HepG2 (cell line): ENCODE measurements around the gene PLPPR3. TPM values are rescaled to one million over a fixed set of nuclear protein-coding genes. Genes with fewer than 3 reads are reported as not detected.

ENCODE experiments used
- FOSL2 ChIP-seq: sonication (generic); formaldehyde crosslinking; IDR thresholded peaks from 2 replicates; pipeline ENCODE4 v1.4.0; 2020; ENCODE audit warnings: missing genetic modification reagents
- HNRNPL ChIP-seq: fragments of 200-400 bp; formaldehyde crosslinking; IDR thresholded peaks from 2 replicates; pipeline ENCODE4 v1.6.1; 2017; ENCODE audit warnings: mild to moderate bottlenecking, low read depth, low read length
- KDM5A ChIP-seq: fragments of 200-600 bp; sonication (generic); IDR thresholded peaks from 2 replicates; pipeline ENCODE4 v1.7.0; 2018; ENCODE audit warnings: antibody characterized with exemption, mild to moderate bottlenecking, low read length, borderline replicate concordance
- NFE2 ChIP-seq: sonication (generic); formaldehyde crosslinking; IDR thresholded peaks from 2 replicates; pipeline ENCODE4 v1.4.0; 2020; ENCODE audit warnings: missing genetic modification reagents
- PHB2 ChIP-seq: fragments of 450-650 bp; IDR thresholded peaks from 2 replicates; pipeline ENCODE4 v1.6.1; 2018; ENCODE audit not compliant: partially characterized antibody
- RAD21 ChIP-seq: fragments of 450-650 bp; formaldehyde crosslinking; IDR thresholded peaks from 2 replicates; pipeline ENCODE4 v1.5.0; 2020; ENCODE audit warnings: mild to moderate bottlenecking
- SALL2 ChIP-seq: sonication (generic); formaldehyde crosslinking; IDR thresholded peaks from 2 replicates; pipeline ENCODE4 v1.8.1; 2023; ENCODE audit warnings: mild to moderate bottlenecking, missing genetic modification reagents, inconsistent platforms
- TBP ChIP-seq: sonication (generic); formaldehyde crosslinking; IDR thresholded peaks from 2 replicates; pipeline ENCODE4 v1.5.0; 2020; ENCODE audit warnings: missing genetic modification reagents
- U2AF2 ChIP-seq: fragments of 200-400 bp; formaldehyde crosslinking; IDR thresholded peaks from 2 replicates; pipeline ENCODE4 v1.6.1; 2017; ENCODE audit warnings: low read depth, mild to moderate bottlenecking, low read length
- ZMAT3 ChIP-seq: sonication (generic); formaldehyde crosslinking; conservative IDR thresholded peaks from 2 replicates; pipeline ENCODE4 v1.7.0; 2021; ENCODE audit warnings: missing genetic modification reagents
- ZNF205 ChIP-seq: IDR thresholded peaks from 2 replicates; pipeline ENCODE4 v1.6.1; 2018; ENCODE audit warnings: missing biosample characterization, missing genetic modification reagents
- ZNF296 ChIP-seq: sonication (generic); formaldehyde crosslinking; conservative IDR thresholded peaks from 2 replicates; pipeline ENCODE4 v1.5.0; 2020; ENCODE audit warnings: mild to moderate bottlenecking, missing genetic modification reagents
- ZNF589 ChIP-seq: sonication (generic); formaldehyde crosslinking; conservative IDR thresholded peaks from 2 replicates; pipeline ENCODE4 v1.8.0; 2022; ENCODE audit warnings: mild to moderate bottlenecking, moderate library complexity, missing genetic modification reagents
- polyA plus RNA-seq, 8 experiments: library from polyadenylated mRNA; depleted of rRNA in 3 of 8; stranded (reverse) in 7 of 8; unstranded in 1 of 8; fragments of >200 nt; fragmentation: Illumina TruSeq in 4 of 8; extraction: Trizol in 4 of 8; gene quantifications; 2 replicates each; pipeline versions ENCODE4 v1.2.1 to v1.2.3, GENCODE V29; 2011 to 2016; ENCODE audit warnings: low read depth in 4 of 8, missing spikeins in 1 of 8, mixed read lengths in 1 of 8; ENCODE audit not compliant: insufficient read depth in 1 of 8
- total RNA-seq, 5 experiments: library from RNA; depleted of rRNA; stranded (reverse); fragments of >200 nt; fragmentation: Illumina TruSeq; extraction: Trizol; gene quantifications; 2 replicates each; pipeline ENCODE4 v1.2.3, GENCODE V29; 2016; ENCODE audit warnings: low read depth in 1 of 5
- TF ChIP-seq, protein P1 (sequence below): sonication (generic); formaldehyde crosslinking; IDR thresholded peaks from 2 replicates; pipeline ENCODE4 v1.5.0; 2020; ENCODE audit warnings: mild to moderate bottlenecking, missing genetic modification reagents, borderline replicate concordance
- TF ChIP-seq, protein P2 (sequence below): sonication (generic); formaldehyde crosslinking; IDR thresholded peaks from 2 replicates; pipeline ENCODE4 v1.9.0; 2021; ENCODE audit warnings: missing genetic modification reagents, borderline replicate concordance
- TF ChIP-seq, protein P3 (sequence below): sonication (generic); formaldehyde crosslinking; IDR thresholded peaks from 2 replicates; pipeline ENCODE4 v1.4.0; 2020; ENCODE audit warnings: mild to moderate bottlenecking, missing genetic modification reagents
- TF ChIP-seq, protein P4 (sequence below): sonication (generic); formaldehyde crosslinking; IDR thresholded peaks from 2 replicates; pipeline ENCODE4 v1.4.0; 2020; ENCODE audit warnings: missing genetic modification reagents

The PLPPR3 gene
- total and polyA plus RNA-seq, 2 of the 13 experiments (the other 11 are each of a cell fraction or from before 2014, with no cell fraction given) = 0.07 to 0.16 TPM

DNA sequence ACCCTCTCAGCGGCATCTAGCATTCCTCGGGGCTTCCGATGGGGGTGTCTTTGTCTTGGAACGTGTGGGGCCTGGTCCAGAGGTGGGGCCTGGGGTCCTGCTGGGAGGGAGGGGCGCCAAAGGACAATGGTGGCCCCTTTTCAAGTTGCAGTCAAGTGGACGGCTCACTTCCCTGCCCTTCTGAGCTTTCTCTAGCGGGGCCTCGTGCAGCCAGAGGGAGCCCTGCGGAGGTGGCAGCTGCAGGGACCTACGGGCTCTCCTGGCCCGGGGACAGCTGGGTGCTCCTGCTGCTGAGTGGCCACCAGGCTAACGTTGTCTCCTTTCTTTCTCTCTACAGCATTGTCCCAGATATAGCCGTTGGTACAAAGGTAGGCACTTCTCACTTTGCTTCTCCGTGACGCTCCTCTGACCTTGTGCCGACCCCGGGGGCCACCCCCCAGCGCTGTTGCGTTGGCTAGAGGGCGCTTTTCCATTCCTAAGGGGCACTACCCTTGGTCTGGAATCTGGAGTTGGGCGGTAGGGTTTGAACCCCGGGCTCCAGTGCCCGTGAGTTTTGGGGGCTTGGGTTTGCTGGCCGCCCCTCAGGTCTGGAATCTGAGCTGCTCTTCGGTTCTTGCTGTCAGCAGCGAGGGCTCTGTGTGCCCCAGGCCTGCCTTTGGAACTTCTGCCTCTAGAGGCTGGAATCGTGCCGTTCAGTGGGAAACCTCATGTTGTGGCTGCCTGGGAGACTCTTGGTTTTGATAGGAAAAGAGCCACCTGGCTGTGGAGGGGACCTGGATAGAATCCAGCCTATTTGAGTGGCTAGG, 22.5 kb downstream of the PLPPR3 start (continued):
- TF ChIP-seq RAD21 (CRISPR knock-in tag) (0 out of 2 replicates have a peak, but pooled peaks have one; percentile 4), TBP (CRISPR knock-in tag) (no peak), SALL2 (CRISPR knock-in tag) (no peak), U2AF2 (no peak), HNRNPL (peak; percentile 54; the same call in 1 of the 2 replicates), NFE2 (CRISPR knock-in tag) (no peak), KDM5A (peak; percentile 28; the same call in 1 of the 2 replicates), ZNF296 (CRISPR knock-in tag) (no peak), FOSL2 (CRISPR knock-in tag) (no peak), ZNF589 (no peak), PHB2 (no peak), ZNF205 (no peak), ZMAT3 (no peak)
- TF ChIP-seq, protein P1, sequence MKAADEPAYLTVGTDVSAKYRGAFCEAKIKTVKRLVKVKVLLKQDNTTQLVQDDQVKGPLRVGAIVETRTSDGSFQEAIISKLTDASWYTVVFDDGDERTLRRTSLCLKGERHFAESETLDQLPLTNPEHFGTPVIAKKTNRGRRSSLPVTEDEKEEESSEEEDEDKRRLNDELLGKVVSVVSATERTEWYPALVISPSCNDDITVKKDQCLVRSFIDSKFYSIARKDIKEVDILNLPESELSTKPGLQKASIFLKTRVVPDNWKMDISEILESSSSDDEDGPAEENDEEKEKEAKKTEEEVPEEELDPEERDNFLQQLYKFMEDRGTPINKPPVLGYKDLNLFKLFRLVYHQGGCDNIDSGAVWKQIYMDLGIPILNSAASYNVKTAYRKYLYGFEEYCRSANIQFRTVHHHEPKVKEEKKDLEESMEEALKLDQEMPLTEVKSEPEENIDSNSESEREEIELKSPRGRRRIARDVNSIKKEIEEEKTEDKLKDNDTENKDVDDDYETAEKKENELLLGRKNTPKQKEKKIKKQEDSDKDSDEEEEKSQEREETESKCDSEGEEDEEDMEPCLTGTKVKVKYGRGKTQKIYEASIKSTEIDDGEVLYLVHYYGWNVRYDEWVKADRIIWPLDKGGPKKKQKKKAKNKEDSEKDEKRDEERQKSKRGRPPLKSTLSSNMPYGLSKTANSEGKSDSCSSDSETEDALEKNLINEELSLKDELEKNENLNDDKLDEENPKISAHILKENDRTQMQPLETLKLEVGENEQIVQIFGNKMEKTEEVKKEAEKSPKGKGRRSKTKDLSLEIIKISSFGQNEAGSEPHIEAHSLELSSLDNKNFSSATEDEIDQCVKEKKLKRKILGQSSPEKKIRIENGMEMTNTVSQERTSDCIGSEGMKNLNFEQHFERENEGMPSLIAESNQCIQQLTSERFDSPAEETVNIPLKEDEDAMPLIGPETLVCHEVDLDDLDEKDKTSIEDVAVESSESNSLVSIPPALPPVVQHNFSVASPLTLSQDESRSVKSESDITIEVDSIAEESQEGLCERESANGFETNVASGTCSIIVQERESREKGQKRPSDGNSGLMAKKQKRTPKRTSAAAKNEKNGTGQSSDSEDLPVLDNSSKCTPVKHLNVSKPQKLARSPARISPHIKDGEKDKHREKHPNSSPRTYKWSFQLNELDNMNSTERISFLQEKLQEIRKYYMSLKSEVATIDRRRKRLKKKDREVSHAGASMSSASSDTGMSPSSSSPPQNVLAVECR (CRISPR knock-in tag) = peak; percentile 35; the same call in 1 of the 2 replicates
- TF ChIP-seq, protein P2, sequence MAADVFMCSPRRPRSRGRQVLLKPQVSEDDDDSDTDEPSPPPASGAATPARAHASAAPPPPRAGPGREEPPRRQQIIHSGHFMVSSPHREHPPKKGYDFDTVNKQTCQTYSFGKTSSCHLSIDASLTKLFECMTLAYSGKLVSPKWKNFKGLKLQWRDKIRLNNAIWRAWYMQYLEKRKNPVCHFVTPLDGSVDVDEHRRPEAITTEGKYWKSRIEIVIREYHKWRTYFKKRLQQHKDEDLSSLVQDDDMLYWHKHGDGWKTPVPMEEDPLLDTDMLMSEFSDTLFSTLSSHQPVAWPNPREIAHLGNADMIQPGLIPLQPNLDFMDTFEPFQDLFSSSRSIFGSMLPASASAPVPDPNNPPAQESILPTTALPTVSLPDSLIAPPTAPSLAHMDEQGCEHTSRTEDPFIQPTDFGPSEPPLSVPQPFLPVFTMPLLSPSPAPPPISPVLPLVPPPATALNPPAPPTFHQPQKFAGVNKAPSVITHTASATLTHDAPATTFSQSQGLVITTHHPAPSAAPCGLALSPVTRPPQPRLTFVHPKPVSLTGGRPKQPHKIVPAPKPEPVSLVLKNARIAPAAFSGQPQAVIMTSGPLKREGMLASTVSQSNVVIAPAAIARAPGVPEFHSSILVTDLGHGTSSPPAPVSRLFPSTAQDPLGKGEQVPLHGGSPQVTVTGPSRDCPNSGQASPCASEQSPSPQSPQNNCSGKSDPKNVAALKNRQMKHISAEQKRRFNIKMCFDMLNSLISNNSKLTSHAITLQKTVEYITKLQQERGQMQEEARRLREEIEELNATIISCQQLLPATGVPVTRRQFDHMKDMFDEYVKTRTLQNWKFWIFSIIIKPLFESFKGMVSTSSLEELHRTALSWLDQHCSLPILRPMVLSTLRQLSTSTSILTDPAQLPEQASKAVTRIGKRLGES = no peak
- TF ChIP-seq, protein P3, sequence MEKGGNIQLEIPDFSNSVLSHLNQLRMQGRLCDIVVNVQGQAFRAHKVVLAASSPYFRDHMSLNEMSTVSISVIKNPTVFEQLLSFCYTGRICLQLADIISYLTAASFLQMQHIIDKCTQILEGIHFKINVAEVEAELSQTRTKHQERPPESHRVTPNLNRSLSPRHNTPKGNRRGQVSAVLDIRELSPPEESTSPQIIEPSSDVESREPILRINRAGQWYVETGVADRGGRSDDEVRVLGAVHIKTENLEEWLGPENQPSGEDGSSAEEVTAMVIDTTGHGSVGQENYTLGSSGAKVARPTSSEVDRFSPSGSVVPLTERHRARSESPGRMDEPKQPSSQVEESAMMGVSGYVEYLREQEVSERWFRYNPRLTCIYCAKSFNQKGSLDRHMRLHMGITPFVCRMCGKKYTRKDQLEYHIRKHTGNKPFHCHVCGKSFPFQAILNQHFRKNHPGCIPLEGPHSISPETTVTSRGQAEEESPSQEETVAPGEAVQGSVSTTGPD (CRISPR knock-in tag) = no peak
- TF ChIP-seq, protein P4, sequence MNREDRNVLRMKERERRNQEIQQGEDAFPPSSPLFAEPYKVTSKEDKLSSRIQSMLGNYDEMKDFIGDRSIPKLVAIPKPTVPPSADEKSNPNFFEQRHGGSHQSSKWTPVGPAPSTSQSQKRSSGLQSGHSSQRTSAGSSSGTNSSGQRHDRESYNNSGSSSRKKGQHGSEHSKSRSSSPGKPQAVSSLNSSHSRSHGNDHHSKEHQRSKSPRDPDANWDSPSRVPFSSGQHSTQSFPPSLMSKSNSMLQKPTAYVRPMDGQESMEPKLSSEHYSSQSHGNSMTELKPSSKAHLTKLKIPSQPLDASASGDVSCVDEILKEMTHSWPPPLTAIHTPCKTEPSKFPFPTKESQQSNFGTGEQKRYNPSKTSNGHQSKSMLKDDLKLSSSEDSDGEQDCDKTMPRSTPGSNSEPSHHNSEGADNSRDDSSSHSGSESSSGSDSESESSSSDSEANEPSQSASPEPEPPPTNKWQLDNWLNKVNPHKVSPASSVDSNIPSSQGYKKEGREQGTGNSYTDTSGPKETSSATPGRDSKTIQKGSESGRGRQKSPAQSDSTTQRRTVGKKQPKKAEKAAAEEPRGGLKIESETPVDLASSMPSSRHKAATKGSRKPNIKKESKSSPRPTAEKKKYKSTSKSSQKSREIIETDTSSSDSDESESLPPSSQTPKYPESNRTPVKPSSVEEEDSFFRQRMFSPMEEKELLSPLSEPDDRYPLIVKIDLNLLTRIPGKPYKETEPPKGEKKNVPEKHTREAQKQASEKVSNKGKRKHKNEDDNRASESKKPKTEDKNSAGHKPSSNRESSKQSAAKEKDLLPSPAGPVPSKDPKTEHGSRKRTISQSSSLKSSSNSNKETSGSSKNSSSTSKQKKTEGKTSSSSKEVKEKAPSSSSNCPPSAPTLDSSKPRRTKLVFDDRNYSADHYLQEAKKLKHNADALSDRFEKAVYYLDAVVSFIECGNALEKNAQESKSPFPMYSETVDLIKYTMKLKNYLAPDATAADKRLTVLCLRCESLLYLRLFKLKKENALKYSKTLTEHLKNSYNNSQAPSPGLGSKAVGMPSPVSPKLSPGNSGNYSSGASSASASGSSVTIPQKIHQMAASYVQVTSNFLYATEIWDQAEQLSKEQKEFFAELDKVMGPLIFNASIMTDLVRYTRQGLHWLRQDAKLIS (CRISPR knock-in tag) = no peak
